ENCODE data around the gene SYCP3.

Gene SYCP3

GRCh38 chr12:101738920-101739665, at the start of gene SYCP3:
Gene SYCP3 (minus strand): TSS chr12:101739462. CDS start chr12:101737935, 1,527 bp downstream.
- DNase-seq (ENCODE audit: low read depth), result no peak

DNA sequence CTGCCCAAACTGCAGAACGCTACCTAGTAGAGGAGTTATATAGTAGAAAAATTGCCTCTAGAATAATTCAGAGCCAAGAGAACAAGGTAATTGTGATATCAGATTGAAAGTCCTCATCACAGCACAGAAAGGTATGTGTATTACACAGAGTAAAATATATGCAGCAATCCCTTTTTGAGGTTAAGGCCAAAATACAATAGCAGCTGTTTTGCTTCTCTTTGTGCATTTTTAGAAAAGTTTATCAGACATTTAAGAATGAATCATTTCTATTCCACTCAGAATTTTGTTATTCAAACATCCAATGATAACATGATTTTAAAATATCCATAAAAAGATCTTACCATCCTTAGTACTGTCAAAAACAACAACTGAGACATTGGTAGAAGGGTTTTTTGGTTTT, 46.4 kb upstream of the SYCP3 start:
- DNase-seq (ENCODE audit: low read depth), result no peak

GRCh38 chr12:101784376-101784775, 45.1 kb upstream of the SYCP3 start:
- DNase-seq (ENCODE audit: low read depth), result no peak

GRCh38 chr12:101783838-101784237, 44.6 kb upstream of the SYCP3 start:
- DNase-seq (ENCODE audit: low read depth), result no peak

DNA sequence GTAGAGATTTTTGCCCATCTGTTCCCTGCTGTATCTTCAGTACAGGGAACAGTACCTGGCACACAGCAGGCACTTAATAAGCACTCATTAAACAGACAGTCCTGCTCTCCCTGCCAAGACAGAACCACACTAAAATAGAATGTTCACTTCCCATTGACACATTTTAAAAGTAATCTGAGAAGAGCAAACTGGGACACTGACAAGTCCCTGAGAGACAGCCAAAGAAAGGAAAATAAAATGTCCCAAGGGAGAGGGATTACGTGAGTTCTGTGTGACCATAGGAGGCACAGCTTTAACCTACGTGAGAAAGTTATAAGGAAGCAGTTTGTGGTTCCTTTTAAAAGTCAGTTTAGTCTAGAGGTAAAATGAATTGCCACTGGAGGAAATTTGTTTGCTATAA, 43.9 kb upstream of the SYCP3 start:
- no peak for DNase-seq (ENCODE audit: low read depth)

DNA sequence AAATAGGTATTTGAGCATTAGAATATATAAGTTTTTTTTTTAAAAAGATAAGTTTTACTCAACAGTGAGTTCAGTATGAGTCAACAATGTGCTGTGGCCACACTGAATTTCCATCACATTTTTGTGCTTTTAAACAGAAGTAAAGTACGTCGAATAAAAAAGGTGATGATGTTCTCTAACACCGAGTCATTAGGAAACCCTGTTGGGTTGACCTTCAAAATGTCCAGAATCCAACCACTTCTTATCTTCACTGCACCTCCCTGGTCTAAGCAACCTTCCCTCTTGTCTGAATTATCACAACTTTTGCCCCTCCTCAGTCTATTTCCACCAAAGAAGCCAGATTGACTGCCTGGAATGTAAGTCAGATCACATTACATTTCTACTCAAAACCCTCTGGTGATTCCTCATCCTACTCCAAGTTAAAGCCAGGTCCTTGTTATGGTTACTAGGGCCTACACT, 43.0 kb upstream of the SYCP3 start:
- DNase-seq (ENCODE audit: low read depth), result no peak

DNA sequence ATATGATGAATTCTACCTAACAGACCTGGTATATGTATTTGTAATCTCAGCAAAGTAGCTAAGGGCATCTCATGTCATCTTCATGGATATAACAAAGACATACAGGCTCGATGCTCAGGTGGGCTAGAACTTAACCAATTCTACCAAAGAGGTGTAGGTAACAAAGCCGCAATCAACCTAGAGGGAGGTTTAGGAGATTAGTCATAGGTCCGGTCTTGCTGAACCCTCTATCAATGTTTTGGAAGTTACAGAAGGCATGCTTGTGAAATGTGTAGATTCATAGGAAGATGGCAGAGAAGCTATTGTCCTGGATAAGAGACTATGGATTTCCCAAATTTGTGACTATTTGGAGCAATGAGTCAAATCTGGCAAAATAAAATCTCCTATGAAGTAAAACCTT, 42.6 kb upstream of the SYCP3 start:
- no peak for DNase-seq (ENCODE audit: low read depth)

DNA sequence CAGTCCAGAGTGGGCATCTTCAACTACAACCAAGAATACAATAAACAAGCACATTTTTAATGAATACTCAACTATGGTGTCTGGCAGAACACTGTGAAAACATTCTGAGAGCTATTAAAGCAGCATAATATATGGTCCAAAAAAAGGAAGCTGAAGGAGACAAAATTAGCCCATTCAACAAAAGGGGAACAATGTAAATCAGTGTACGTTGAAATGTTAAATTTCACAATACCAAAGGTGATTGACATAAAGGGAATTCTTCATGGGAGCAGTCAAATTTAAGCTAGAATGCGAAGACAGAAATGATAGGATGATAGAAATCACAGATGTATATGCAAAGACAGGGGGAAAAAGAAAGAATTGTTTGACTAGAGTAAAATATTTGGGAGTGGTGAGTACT, 41.3 kb upstream of the SYCP3 start:
- DNase-seq (ENCODE audit: low read depth), result no peak

GRCh38 chr12:101779626-101780025, 40.4 kb upstream of the SYCP3 start:
- no peak for DNase-seq (ENCODE audit: low read depth)

DNA sequence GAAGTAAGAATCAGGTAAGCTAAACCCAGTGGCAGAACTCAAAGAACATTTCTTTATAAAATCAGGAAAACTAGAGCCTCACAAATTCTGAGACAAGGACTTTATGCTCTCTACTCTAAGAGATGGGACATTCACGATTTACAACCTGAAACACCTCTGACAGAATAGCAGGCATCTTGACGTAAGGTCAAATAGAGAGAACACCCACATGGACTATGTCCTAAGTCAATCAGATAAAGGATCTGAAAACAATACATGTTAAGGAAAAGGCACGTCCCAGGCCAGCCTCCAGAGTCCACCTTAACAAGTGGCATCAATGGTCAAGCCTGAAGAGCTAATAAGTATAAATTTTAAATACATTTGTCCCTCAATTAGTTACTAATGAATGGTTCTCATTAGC, 39.9 kb upstream of the SYCP3 start:
- no peak for DNase-seq (ENCODE audit: low read depth)

- DNase-seq (ENCODE audit: low read depth), result no peak
Measured at GRCh38 chr12:101777978-101778377, 38.7 kb upstream of the SYCP3 start.

DNA sequence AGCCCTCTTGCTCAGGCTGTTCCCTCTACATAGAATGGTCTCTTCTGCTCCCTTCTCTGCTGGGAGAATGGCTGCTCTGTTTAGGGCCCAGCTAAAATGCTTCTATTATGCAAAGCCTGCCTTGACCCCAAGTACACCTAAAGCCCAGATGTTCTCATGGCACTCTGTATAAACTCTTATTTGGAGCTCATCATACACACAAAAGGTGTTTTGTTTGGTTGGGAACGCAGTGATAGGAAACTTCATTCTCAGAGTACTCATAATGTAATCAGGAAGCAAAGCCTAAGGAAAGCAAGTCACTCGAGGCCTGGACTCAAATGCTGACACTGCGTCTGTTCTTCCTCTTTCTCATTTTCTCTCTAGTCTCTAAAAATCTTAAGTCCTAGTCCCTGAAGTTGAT, 38.2 kb upstream of the SYCP3 start:
- DNase-seq (ENCODE audit: low read depth), result no peak

DNA sequence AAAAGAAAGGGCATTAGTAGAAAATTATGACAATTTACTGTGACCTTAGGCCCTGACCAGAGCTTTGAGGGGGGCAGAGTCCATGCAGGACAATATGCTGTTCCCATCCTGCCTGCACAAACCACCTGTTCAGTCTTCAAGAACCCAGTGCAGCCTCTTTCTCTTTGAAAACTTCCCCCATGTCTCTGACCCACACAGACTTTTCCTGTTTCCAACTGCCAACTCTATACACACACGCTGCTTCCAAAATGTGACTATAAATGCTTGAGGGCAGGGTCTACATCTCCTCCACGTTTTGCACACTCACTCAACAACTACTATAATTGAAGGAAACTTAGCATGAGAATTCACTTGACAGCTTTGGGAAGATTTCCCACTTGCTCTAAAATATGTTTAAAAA, 36.6 kb upstream of the SYCP3 start:
- DNase-seq (ENCODE audit: low read depth), result no peak

DNA sequence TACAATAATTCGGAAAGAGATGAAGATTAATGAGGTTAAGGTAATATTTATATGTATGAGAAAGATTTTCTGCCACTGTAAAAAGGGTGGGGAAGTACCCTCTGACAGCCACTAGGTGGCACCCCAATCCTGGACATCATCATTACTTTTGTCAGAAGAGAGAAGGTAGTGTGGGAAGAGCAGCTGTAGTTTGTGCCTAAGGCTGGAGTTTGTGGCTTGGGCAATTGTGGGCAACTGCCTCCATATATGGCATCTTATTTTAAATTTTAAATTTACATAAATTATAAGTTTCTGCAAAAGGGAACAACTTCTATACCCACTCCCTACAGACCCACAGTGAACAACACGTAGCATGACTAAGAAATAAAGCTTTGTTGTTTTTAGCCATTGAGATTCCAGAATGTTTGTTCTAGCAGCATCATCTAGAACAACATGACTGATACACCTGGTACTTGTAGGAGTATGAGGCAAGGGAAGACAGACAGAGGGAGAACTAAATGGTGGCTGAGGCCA, 34.4 kb upstream of the SYCP3 start:
- peak; percentile 41 for DNase-seq (ENCODE audit: low read depth)

- DNase-seq (ENCODE audit: low read depth), result no peak
Measured at GRCh38 chr12:101772012-101772775, 32.9 kb upstream of the SYCP3 start.

DNA sequence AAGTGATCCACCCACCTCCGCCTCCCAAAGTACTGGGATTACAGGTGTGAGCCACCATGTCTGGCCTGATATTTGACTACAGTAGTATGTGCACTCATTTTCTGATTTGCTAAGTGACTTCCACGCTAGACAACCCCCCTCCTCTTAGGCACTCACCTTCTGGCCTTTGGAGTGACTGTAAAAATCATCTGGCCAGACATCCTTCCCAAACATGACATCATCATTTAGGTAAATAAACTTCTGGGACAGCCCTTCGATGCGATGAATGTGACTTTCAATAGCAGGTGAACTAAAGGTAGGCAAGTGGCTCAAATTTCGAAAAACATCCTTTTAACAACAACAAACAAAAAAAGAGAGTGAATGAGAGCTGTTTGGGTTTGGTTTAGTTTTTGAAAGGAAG, 30.6 kb upstream of the SYCP3 start:
- DNase-seq (ENCODE audit: low read depth), result no peak

- no peak for DNase-seq (ENCODE audit: low read depth)
Measured at GRCh38 chr12:101768781-101769180, 29.5 kb upstream of the SYCP3 start.

DNA sequence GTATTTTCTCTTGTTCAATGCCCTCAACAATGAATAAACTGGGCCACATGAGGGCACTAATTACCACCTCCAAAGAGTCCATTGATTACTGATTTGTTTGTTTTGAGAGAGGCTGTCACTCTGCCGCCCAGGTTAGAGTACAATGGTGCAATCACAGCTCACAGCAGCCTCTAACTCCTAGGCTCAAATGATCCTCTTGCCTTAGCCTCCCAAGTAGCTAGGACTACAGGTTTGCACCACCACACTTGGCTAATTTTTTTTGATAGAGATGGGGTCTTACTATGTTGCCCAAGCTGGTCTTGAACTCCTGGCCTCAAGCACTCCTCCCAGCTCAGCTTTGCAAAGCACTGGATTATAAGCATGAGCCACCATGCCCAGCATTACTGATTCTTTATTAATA, 28.3 kb upstream of the SYCP3 start:
- DNase-seq (ENCODE audit: low read depth), result no peak

DNA sequence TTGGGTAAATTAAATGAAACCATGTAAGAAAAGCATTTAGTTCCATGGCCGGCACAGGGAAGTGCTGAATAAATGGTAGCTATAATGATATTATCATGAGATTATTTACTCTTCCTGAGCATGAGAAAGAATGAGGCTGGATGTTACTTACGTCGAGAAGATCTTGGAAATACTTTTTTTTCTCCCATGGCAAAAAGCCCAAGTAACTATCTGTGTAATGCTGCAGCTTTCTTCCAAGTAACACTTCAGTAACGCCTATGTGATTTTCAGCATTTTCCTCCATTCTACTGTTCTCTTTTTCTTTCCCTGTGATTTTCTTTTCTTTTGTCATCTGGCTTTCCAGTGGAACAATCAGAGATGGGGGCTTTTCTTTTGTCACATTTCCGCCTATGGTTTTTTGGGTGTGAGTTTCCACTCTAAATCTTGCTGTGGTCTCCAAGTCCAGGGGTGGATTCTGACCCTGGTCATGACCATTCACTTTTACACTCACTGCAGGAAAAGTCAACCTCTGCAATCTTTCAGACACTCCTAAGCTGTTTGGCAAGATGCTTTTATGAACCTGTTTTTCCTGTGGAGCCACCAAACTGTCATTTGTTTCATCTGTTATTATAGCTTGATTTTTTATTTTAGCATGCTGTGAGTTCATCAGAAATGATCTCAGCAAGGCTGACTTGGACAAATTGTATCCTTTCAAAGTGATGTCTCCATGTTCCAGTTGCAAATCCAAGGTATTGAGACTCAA, 25.0 kb upstream of the SYCP3 start:
- no peak for DNase-seq (ENCODE audit: low read depth)

- no peak for DNase-seq (ENCODE audit: low read depth)
Measured at GRCh38 chr12:101763246-101763931, 24.1 kb upstream of the SYCP3 start.

DNA sequence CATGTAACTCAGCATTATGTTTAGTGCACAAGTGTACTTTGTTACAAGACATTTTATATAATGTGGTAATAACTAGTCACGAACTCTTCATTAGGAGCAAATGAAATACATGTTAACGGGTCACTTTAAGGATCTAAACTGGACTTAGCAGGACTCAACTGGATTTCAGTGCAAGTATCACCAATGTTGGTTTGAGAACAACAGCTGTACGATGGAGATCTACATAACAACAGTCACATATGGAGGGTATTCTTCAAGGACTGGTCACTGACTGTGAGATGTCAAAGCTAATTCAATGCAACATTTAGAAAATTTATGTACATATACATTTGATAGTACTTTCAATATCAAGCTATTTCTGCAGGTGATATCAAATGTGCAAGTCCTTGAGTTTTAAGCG, 22.5 kb upstream of the SYCP3 start:
- DNase-seq (ENCODE audit: low read depth), result no peak

- no peak for DNase-seq (ENCODE audit: low read depth)
Measured at GRCh38 chr12:101761350-101761749, 22.1 kb upstream of the SYCP3 start.
